Coronary artery (tissue), 2 donors: ENCODE data around the gene SDR42E1.
A peak's percentile ranks its signal among the peaks of the same experiment; 100 is the strongest.
"Not testable (repeated sequence)": the region's sequence is repeated elsewhere in the genome, so short reads cannot be mapped to it uniquely, and the experiment has no call there.

Experiments
- DNase-seq: peaks from one replicate; pipeline ENCODE4 v3.0.0-alpha.2; 2017; ENCODE audit warnings: low spot score
- H3K27ac ChIP-seq, 2 donors: fragments of 200-600 bp; sonication (generic); one replicate each; pipeline ENCODE4 v1.5.1; 2016 to 2019
- H3K4me3 ChIP-seq: fragments of 200-600 bp; sonication (generic); 2 replicates; pipeline ENCODE4 v1.5.1; 2016; ENCODE audit warnings: mild to moderate bottlenecking, moderate library complexity
- CTCF ChIP-seq: fragments of 200-600 bp; sonication (generic); IDR thresholded peaks from one replicate; pipeline ENCODE4 v1.5.1; 2019; ENCODE audit warnings: antibody characterized with exemption

SDR42E1 gene

GRCh38 chr16:82017911-82018568 lies 6.8 kb upstream of the SDR42E1 start:
- H3K27ac ChIP-seq, result no peak overlapping the region
- no peak for DNase-seq
- no peak for TF ChIP-seq CTCF
- no peak overlapping the region for H3K4me3 ChIP-seq

GRCh38 chr16:82016964-82017363 lies 5.7 kb upstream of the SDR42E1 start:
- H3K4me3 ChIP-seq, result no peak overlapping the region
- no peak overlapping the region for H3K27ac ChIP-seq
- DNase-seq, result no peak
- no peak for TF ChIP-seq CTCF

GRCh38 chr16:82016263-82016662 lies 5.0 kb upstream of the SDR42E1 start:
- DNase-seq, result no peak
- Histone ChIP-seq H3K27ac (no peak overlapping the region), H3K4me3 (peak overlapping the region; percentile 1)
- TF ChIP-seq CTCF, result no peak

GRCh38 chr16:82013139-82013538 lies 1.9 kb upstream of the SDR42E1 start:
- Histone ChIP-seq H3K27ac (no peak overlapping the region), H3K4me3 (no peak overlapping the region)
- no peak for DNase-seq
- no peak for TF ChIP-seq CTCF

GRCh38 chr16:82010649-82011048 lies 621 bp downstream of the SDR42E1 start:
- no peak for TF ChIP-seq CTCF
- peak overlapping the region; percentile 63 for H3K4me3 ChIP-seq
- no peak overlapping the region for H3K27ac ChIP-seq
- DNase-seq, result no peak

- H3K27ac ChIP-seq, H3K4me3 ChIP-seq, DNase-seq: not testable (repeated sequence)
Measured at GRCh38 chr16:82009789-82010188, 1.5 kb downstream of the SDR42E1 start.

GRCh38 chr16:82008957-82009592 lies 2.2 kb downstream of the SDR42E1 start:
- no peak overlapping the region for H3K4me3 ChIP-seq
- no peak for DNase-seq
- no peak overlapping the region for H3K27ac ChIP-seq
- TF ChIP-seq CTCF, result no peak
